BE2C (cell line): ENCODE results near the gene CREB5.

Experiments used
- DNase-seq: peaks from one replicate; pipeline ENCODE4 v3.0.0-alpha.2; 2020
- H3K27me3 ChIP-seq: fragments of 250-450 bp; sonication (Bioruptor Pico); 2 replicates; pipeline ENCODE4 v1.5.1; 2020; ENCODE audit warnings: mild to moderate bottlenecking
- H3K36me3 ChIP-seq: fragments of 250-450 bp; sonication (Bioruptor Pico); 2 replicates; pipeline ENCODE4 v1.5.1; 2020; ENCODE audit warnings: mild to moderate bottlenecking
- H3K4me1 ChIP-seq: fragments of 250-450 bp; sonication (Bioruptor Pico); 2 replicates; pipeline ENCODE4 v1.5.1; 2020
- H3K4me3 ChIP-seq: 2 replicates; pipeline ENCODE4 v1.5.1; 2011; ENCODE audit warnings: low read depth, low read length
- H3K9me3 ChIP-seq: fragments of 250-450 bp; sonication (Bioruptor Pico); 2 replicates; pipeline ENCODE4 v1.5.1; 2020
- CTCF ChIP-seq: IDR thresholded peaks from 2 replicates; pipeline ENCODE4 v1.5.1; 2012; ENCODE audit warnings: mild to moderate bottlenecking, low read depth, low read length

CREB5 gene

GRCh38 chr7:28565980-28566379 is 153.7 kb downstream of the CREB5 start:
- TF ChIP-seq CTCF = no peak
- DNase-seq = no peak
- no peak overlapping the region for H3K4me3 ChIP-seq
- H3K36me3 ChIP-seq = no peaks in the 10 kb centered on the region
- no peaks in the 10 kb centered on the region for H3K27me3 ChIP-seq
- no peaks in the 10 kb centered on the region for H3K4me1 ChIP-seq
- H3K9me3 ChIP-seq = no peaks in the 10 kb centered on the region

GRCh38 chr7:28570113-28570969 is 158.0 kb downstream of the CREB5 start:
- no peak for DNase-seq
- Histone ChIP-seq H3K27me3 (no peaks in the 10 kb centered on the region), H3K4me3 (no peak overlapping the region), H3K4me1 (peaks cover 18% of the 10 kb centered on the region), H3K36me3 (no peaks in the 10 kb centered on the region), H3K9me3 (no peaks in the 10 kb centered on the region)
- TF ChIP-seq CTCF = no peak

- H3K4me3 ChIP-seq = no peak overlapping the region
These were observed 158.6 kb downstream of the CREB5 start for GRCh38 chr7:28570970-28571288.

GRCh38 chr7:28571405-28571804 is 159.1 kb downstream of the CREB5 start:
- no peak for TF ChIP-seq CTCF
- no peaks in the 10 kb centered on the region for H3K36me3 ChIP-seq
- no peaks in the 10 kb centered on the region for H3K9me3 ChIP-seq
- DNase-seq = no peak
- peaks cover 18% of the 10 kb centered on the region for H3K4me1 ChIP-seq
- H3K4me3 ChIP-seq = no peak overlapping the region
- H3K27me3 ChIP-seq = no peaks in the 10 kb centered on the region; the same call in 1 of the 2 replicates

More at GRCh38 chr7:28570970-28571288, 158.6 kb downstream of the CREB5 start:
- Histone ChIP-seq H3K4me1 (peaks cover 18% of the 10 kb centered on the region), H3K27me3 (no peaks in the 10 kb centered on the region; the same call in 1 of the 2 replicates), H3K36me3 (no peaks in the 10 kb centered on the region), H3K9me3 (no peaks in the 10 kb centered on the region)
- no peak for DNase-seq
- TF ChIP-seq CTCF = no peak

- Histone ChIP-seq H3K36me3 (no peaks in the 10 kb centered on the region), H3K9me3 (no peaks in the 10 kb centered on the region), H3K4me1 (peaks cover 18% of the 10 kb centered on the region), H3K27me3 (no peaks in the 10 kb centered on the region; the same call in 1 of the 2 replicates), H3K4me3 (no peak overlapping the region)
- no peak for DNase-seq
- no peak for TF ChIP-seq CTCF
These were observed 160.2 kb downstream of the CREB5 start for GRCh38 chr7:28572321-28573058.

GRCh38 chr7:28573059-28573553 is 160.8 kb downstream of the CREB5 start:
- Histone ChIP-seq H3K9me3 (no peaks in the 10 kb centered on the region), H3K4me3 (no peak overlapping the region; the same call in 1 of the 2 replicates), H3K4me1 (peaks cover 18% of the 10 kb centered on the region), H3K36me3 (no peaks in the 10 kb centered on the region), H3K27me3 (no peaks in the 10 kb centered on the region; the same call in 1 of the 2 replicates)
- no peak for TF ChIP-seq CTCF
- DNase-seq = peak; percentile 41
